ENCODE data around the gene SVBP.

- TF ChIP-seq, protein P1, sequence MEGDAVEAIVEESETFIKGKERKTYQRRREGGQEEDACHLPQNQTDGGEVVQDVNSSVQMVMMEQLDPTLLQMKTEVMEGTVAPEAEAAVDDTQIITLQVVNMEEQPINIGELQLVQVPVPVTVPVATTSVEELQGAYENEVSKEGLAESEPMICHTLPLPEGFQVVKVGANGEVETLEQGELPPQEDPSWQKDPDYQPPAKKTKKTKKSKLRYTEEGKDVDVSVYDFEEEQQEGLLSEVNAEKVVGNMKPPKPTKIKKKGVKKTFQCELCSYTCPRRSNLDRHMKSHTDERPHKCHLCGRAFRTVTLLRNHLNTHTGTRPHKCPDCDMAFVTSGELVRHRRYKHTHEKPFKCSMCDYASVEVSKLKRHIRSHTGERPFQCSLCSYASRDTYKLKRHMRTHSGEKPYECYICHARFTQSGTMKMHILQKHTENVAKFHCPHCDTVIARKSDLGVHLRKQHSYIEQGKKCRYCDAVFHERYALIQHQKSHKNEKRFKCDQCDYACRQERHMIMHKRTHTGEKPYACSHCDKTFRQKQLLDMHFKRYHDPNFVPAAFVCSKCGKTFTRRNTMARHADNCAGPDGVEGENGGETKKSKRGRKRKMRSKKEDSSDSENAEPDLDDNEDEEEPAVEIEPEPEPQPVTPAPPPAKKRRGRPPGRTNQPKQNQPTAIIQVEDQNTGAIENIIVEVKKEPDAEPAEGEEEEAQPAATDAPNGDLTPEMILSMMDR (IDR thresholded peaks at IDR 0.05), result no peak
- TF ChIP-seq POLR2AphosphoS5 (IDR thresholded peaks at IDR 0.05) (no peak), EP300 (IDR thresholded peaks at IDR 0.05) (no peak)
Observed at GRCh38 chr1:42824481-42825035, 7.4 kb upstream of the SVBP start.
